GM21825 (cell line): ENCODE data around the gene ERN1.
A peak's percentile ranks its signal among the peaks of the same experiment; 100 is the strongest.

Experiments used
- ATAC-seq: cut with Tn5 transposase; IDR thresholded peaks from one replicate; pipeline ENCODE4 v1.9.1; 2021; ENCODE audit warnings: mild to moderate bottlenecking, moderate library complexity; ENCODE audit not compliant: unreplicated experiment

Gene ERN1

GRCh38 chr17:64158406-64158805 is 28.5 kb upstream of the ERN1 start:
- no peak for ATAC-seq

- no peak for ATAC-seq
These were observed 27.8 kb upstream of the ERN1 start for GRCh38 chr17:64157669-64158180.

GRCh38 chr17:64156670-64157069 is 26.7 kb upstream of the ERN1 start:
- ATAC-seq, result no peak

GRCh38 chr17:64155751-64156544 is 26.0 kb upstream of the ERN1 start:
- ATAC-seq, result no peak

GRCh38 chr17:64155129-64155528 is 25.2 kb upstream of the ERN1 start:
- ATAC-seq, result no peak

- ATAC-seq, result no peak
These were observed 24.8 kb upstream of the ERN1 start for GRCh38 chr17:64154717-64155116.

- no peak for ATAC-seq
These were observed 24.4 kb upstream of the ERN1 start for GRCh38 chr17:64154313-64154695.

GRCh38 chr17:64153565-64154312 is 23.8 kb upstream of the ERN1 start:
- ATAC-seq, result no peak

- ATAC-seq, result no peak
These were observed 22.6 kb upstream of the ERN1 start for GRCh38 chr17:64152428-64153125.

GRCh38 chr17:64151016-64151368 is 21.0 kb upstream of the ERN1 start:
- ATAC-seq, result no peak

GRCh38 chr17:64150237-64151015 is 20.5 kb upstream of the ERN1 start:
- no peak for ATAC-seq

- ATAC-seq, result no peak
These were observed 19.3 kb upstream of the ERN1 start for GRCh38 chr17:64149196-64149595.

- ATAC-seq, result no peak
These were observed 18.8 kb upstream of the ERN1 start for GRCh38 chr17:64148699-64149098.

GRCh38 chr17:64148017-64148631 is 18.2 kb upstream of the ERN1 start:
- ATAC-seq, result no peak

- no peak for ATAC-seq
These were observed 17.4 kb upstream of the ERN1 start for GRCh38 chr17:64147110-64148016.

- ATAC-seq, result peak; percentile 10
These were observed 16.6 kb upstream of the ERN1 start for GRCh38 chr17:64146418-64147109.

GRCh38 chr17:64145751-64146417 is 15.9 kb upstream of the ERN1 start:
- peak; percentile 93 for ATAC-seq

- peak; percentile 20 for ATAC-seq
These were observed 15.4 kb upstream of the ERN1 start for GRCh38 chr17:64145375-64145750.
